Sigmoid colon (tissue), 7 donors: ENCODE measurements around the gene TOB1. TPM values are rescaled to one million over a fixed set of nuclear protein-coding genes. Genes with fewer than 3 reads are reported as not detected.
A peak's percentile ranks its signal among the peaks of the same experiment; 100 is the strongest.

ENCODE experiments used
- DNase-seq: peaks from one replicate; pipeline ENCODE4 v3.0.0-alpha.2; 2019
- H3K27ac ChIP-seq, 4 donors: fragments of 200-600 bp; sonication (generic); one replicate each; pipeline ENCODE4 v1.5.1; 2016 to 2019; ENCODE audit warnings: mild to moderate bottlenecking in 1 of 4
- H3K27me3 ChIP-seq, 3 donors: fragments of 200-600 bp; sonication (generic); one replicate each; pipeline ENCODE4 v1.5.1; 2019; ENCODE audit warnings: mild to moderate bottlenecking in 1 of 3
- H3K36me3 ChIP-seq, 4 donors: fragments of 200-600 bp; sonication (generic); one replicate each; pipeline ENCODE4 v1.5.1; 2016 to 2019
- H3K4me1 ChIP-seq, 4 donors: fragments of 200-600 bp; sonication (generic); one replicate each; pipeline ENCODE4 v1.5.1; 2017 to 2019
- H3K4me3 ChIP-seq, 4 donors: fragments of 200-600 bp; sonication (generic); one replicate each; pipeline ENCODE4 v1.5.1; 2017 to 2019; ENCODE audit warnings: mild to moderate bottlenecking in 2 of 4, moderate library complexity in 1 of 4
- H3K9me3 ChIP-seq, 4 donors: fragments of 200-600 bp in 3 of 4; sonication (generic) in 3 of 4; one replicate each; pipeline versions ENCODE4 v1.5.1 to v1.6.1; 2013 to 2019
- EP300 ChIP-seq, 4 donors: sonication (generic); formaldehyde crosslinking; IDR thresholded peaks; one replicate each; pipeline ENCODE4 v1.6.1; 2017; ENCODE audit warnings: antibody characterized with exemption in 4 of 4
- POLR2A ChIP-seq, 2 donors: fragments of 450-650 bp; IDR thresholded peaks; one replicate each; pipeline ENCODE4 v1.6.1; 2016; ENCODE audit warnings: antibody characterized with exemption in 2 of 2, mild to moderate bottlenecking in 2 of 2, moderate library complexity in 2 of 2
- POLR2AphosphoS5 ChIP-seq, 4 donors: sonication (generic); formaldehyde crosslinking; IDR thresholded peaks; one replicate each; pipeline ENCODE4 v1.6.1; 2017; ENCODE audit warnings: antibody characterized with exemption in 4 of 4
- WGBS, 2 donors: extraction: QIAGEN DNeasy Blood & Tissue Kit; methylation state at CpG; one replicate each; pipeline ENCODE4 v1.1.7; 2013; 5-methylcytosine and 5-hydroxymethylcytosine counted together
- intact Hi-C: fragments of 100-400 bp; cut with DNase I; formaldehyde crosslinking; loops from one replicate; pipeline ENCODE4 v1.15.1; 2023
- polyA plus RNA-seq, 3 donors: library from polyadenylated mRNA; stranded (reverse); fragments of 200-250 nt; gene quantifications; one replicate each; pipeline ENCODE4 v1.2.3, GENCODE V29; 2013
- total RNA-seq, 4 donors: library from RNA; depleted of rRNA; stranded (reverse); fragments of >200 nt; gene quantifications; one replicate each; pipeline ENCODE4 v1.1.0, GENCODE V29; 2016
- TF ChIP-seq, protein P1 (sequence below), 4 experiments: fragments of 450-650 bp in 3 of 4; fragments of 200-600 bp in 1 of 4; IDR thresholded peaks; one replicate each; pipeline ENCODE4 v1.5.1; 2016 to 2019; ENCODE audit warnings: antibody characterized with exemption in 4 of 4, mild to moderate bottlenecking in 3 of 4, moderate library complexity in 2 of 4
- donor health status: healthy with polysubstance abuse.
- donor health status: Bipolar disorder and iron deficiency.
- donor health status: healthy.

TOB1 gene
- total and polyA plus RNA-seq, 7 donors: 16.2 to 57.1 (median 31.1) TPM

DNA sequence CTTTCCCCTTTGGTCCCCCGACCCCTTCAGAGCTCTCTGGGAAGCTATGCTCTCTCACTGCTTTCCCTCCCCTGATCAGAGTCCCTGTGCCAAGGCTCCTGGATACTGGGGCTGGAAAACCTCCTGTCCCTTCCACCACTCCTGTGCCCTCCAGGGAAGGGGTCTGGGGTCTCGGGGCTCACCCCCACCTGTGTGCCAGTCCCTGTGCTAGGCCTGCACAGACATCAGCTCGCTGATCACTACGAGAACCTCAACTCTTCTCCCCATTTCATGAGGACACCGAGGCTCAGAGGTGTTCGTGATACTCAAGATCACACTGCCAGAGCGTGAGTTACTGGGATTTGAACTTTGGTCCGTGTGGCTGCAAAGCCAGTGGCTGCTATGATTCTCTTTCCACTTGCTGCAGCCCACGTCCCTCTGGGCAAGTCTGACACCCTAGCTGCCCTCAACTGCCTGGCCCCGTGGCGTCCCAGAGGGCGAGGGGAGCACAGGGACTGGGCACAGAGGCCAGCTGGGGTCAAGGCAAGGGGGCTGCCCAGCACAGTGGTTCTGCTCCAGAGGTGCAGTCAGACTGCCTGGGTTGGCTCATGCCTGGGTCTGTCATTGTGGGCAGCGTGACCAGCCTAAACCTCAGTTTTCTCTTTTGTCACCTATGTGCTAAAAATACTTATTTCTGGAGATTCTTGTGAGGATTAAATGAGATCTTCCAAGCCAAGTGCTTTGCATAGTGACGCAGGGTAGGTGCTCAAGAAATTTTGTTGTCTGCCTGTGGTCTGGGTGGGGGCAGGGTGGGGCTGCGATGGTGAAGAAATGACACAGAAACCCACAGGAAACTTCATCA is 43.8 kb upstream of the TOB1 start:
- no peak for TF ChIP-seq POLR2AphosphoS5 (IDR thresholded peaks at IDR 0.05)
- TF ChIP-seq, protein P1, sequence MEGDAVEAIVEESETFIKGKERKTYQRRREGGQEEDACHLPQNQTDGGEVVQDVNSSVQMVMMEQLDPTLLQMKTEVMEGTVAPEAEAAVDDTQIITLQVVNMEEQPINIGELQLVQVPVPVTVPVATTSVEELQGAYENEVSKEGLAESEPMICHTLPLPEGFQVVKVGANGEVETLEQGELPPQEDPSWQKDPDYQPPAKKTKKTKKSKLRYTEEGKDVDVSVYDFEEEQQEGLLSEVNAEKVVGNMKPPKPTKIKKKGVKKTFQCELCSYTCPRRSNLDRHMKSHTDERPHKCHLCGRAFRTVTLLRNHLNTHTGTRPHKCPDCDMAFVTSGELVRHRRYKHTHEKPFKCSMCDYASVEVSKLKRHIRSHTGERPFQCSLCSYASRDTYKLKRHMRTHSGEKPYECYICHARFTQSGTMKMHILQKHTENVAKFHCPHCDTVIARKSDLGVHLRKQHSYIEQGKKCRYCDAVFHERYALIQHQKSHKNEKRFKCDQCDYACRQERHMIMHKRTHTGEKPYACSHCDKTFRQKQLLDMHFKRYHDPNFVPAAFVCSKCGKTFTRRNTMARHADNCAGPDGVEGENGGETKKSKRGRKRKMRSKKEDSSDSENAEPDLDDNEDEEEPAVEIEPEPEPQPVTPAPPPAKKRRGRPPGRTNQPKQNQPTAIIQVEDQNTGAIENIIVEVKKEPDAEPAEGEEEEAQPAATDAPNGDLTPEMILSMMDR (IDR thresholded peaks at IDR 0.05): no peak
- TF ChIP-seq EP300 (IDR thresholded peaks at IDR 0.05): no peak
- DNase-seq: no peak
- no peaks in the 10 kb centered on the region for H3K36me3 ChIP-seq

DNA sequence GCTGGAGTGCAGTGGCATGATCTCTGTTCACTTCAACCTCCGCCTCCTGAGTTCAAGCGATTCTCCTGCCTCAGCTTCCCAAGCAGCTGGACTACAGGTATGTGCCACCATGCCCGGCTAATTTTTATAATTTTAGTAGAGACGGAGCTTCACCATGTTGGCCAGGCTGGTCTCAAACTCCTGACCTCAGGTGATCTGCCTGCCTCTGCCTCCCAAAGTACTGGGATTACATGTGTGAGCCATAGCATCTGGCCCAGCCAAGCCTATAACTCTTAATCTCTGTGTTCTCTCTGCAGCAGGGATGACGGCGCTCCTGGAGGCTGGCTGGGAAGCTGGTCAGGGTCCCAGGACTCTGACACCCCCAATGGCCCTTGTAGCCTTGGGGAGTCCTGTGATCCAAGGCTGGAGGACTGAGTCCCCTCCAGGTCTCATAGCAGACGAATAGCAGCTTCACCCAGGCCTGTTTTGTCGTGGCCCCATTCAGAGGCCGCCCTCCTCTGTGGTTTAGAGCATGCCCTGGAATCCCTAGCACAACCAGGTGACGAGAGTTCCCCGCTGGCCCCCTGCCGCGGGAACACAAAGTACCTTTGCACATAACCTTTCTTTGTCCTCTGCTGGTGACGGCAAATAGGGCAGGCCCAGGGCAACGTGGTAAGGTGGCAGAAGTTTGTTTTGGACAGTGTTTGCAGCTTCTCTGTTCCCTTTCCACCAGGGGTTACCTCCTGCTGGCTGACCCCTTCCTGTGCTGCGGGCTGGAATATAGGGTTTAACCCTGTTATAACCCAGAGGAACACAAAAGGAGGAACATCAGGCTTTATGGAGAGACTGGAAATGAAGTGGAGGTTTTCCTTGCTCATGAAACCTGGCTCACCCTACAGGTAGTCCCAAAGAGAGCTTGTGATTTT is 43.0 kb upstream of the TOB1 start:
- WGBS, 2 donors: 47 to 63% methylated on average over 16 of the region's 16 CpGs
- Histone ChIP-seq H3K36me3 (no peaks in the 10 kb centered on the region), H3K9me3 (no peaks in the 10 kb centered on the region), H3K4me3 (no peak overlapping the region), H3K27me3 (no peaks in the 10 kb centered on the region), H3K4me1 (peaks cover 4 to 27% (median 25%) of the 10 kb centered on the region in 4 donors), H3K27ac (peak overlapping the region in 1 of 4 donors; percentile 50)
- no peak for DNase-seq
- intact Hi-C loops: no loop called here
- TF ChIP-seq, protein P1 (IDR thresholded peaks at IDR 0.05): no peak

More for the DNA sequence above, 43.8 kb upstream of the TOB1 start:
- Histone ChIP-seq H3K4me3 (no peak overlapping the region), H3K27me3 (no peaks in the 10 kb centered on the region), H3K4me1 (peaks cover 4 to 19% (median 16%) of the 10 kb centered on the region in 4 donors), H3K27ac (peak overlapping the region in 1 of 4 donors; percentile 50), H3K9me3 (no peaks in the 10 kb centered on the region)
- WGBS, 2 donors: 84 to 86% methylated on average over 15 of the region's 15 CpGs
- intact Hi-C loops: no loop called here

DNA sequence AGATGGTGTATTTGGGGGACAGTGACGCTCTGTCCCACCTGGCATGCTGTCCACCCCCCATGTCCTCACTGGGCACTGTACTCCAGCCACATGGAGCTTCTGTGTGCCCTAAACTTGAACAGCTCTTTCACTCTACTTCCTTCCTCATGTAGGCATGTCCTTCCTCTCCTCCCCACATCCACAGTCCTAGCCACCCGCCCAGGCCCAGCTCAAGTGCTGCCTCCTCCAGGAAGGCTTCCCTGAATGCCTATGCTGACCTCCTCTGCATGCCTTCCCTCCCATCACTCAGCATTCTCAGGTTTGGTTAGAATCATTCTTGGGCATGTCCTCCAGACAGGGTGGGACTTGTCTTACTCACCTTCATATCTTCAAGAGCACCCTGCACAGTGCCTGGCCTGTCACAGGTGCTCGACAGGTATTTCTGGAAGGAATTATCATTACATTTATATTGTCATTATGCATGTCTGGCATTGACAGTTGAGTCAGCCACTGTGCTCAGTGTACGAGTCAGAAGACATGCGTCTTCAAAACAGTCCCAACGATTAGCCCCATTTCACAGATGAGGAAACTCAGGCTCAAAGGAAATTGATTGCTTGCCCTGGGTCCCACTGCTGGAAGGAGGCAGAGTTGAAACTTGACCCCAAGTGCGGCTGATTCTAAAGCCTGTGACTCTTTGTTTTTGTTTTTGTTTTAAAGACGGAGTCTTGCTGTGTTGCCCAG is 42.1 kb upstream of the TOB1 start:
- Histone ChIP-seq H3K27me3 (no peaks in the 10 kb centered on the region), H3K36me3 (no peaks in the 10 kb centered on the region), H3K9me3 (no peaks in the 10 kb centered on the region), H3K4me3 (no peak overlapping the region), H3K27ac (peak overlapping the region in 1 of 4 donors; percentile 50), H3K4me1 (peaks cover 4 to 35% (median 33%) of the 10 kb centered on the region in 4 donors)
- WGBS, 2 donors: 91 to 94% methylated on average over 8 of the region's 8 CpGs
- DNase-seq: no peak
- TF ChIP-seq, protein P1 (IDR thresholded peaks at IDR 0.05): no peak
- TF ChIP-seq POLR2AphosphoS5 (IDR thresholded peaks at IDR 0.05) (no peak), POLR2A (IDR thresholded peaks at IDR 0.05) (no peak), EP300 (IDR thresholded peaks at IDR 0.05) (no peak)
- intact Hi-C loops: no loop called here

DNA sequence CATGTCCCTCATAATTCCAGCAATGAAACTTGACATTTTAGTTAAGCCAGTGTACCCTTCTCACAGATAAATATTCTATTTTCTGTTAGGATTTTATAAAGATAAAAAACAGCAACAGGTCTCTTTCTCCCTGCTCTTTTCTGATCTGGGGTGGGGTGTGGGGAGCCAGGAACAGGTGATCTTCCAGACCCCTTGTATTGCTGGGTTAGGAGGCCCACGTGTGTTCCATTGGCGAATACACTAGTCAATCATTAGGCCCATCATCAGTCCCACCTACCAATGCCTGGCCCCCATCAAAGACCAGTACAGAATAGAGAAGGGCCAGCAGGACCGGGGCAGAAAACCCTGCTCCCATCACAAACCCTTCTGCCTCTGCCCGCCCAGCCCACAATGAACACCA is 40.3 kb upstream of the TOB1 start:
- no peaks in the 10 kb centered on the region for H3K27me3 ChIP-seq
- no peak for TF ChIP-seq POLR2AphosphoS5 (IDR thresholded peaks at IDR 0.05)
- no peak for TF ChIP-seq EP300 (IDR thresholded peaks at IDR 0.05)
- TF ChIP-seq POLR2A (IDR thresholded peaks at IDR 0.05): no peak
- TF ChIP-seq, protein P1 (IDR thresholded peaks at IDR 0.05): no peak
- H3K36me3 ChIP-seq: no peaks in the 10 kb centered on the region
- intact Hi-C loops: no loop called here
- H3K9me3 ChIP-seq: no peaks in the 10 kb centered on the region
- peak overlapping the region; percentile 81 to 98 (median 95) for H3K27ac ChIP-seq
- H3K4me1 ChIP-seq: peaks cover 4 to 44% (median 41%) of the 10 kb centered on the region in 4 donors
- no peak overlapping the region for H3K4me3 ChIP-seq
- 92 to 93% methylated on average over 4 of the region's 4 CpGs for WGBS, 2 donors
- no peak for DNase-seq
